ENCODE results near the gene TMEM131L.
"Not testable (repeated sequence)": the region's sequence is repeated elsewhere in the genome, so short reads cannot be mapped to it uniquely, and the experiment has no call there.

The TMEM131L gene

GRCh38 chr4:153466081-153466948, at the start of gene TMEM131L:
Gene TMEM131L (plus strand): TSS chr4:153466360. CDS start chr4:153466398, 38 bp downstream.
- Mint-ChIP-seq H3K9me3 (ENCODE audit: low read depth) (no peaks in the 10 kb centered on the region), H3K4me3 (peak within 1 kb of the TSS; percentile 94), H3K27me3 (no peaks in the 10 kb centered on the region), H3K36me3 (peaks cover 13% of the 10 kb centered on the region), H3K27ac (peak within 1 kb of the TSS; percentile 93), H3K4me1 (ENCODE audit: low read depth) (peaks cover 46% of the 10 kb centered on the region)

- not testable (repeated sequence) for H3K4me3 Mint-ChIP-seq; H3K27me3 Mint-ChIP-seq; H3K27ac Mint-ChIP-seq; H3K36me3 Mint-ChIP-seq; H3K4me1 Mint-ChIP-seq (ENCODE audit: low read depth); H3K9me3 Mint-ChIP-seq (ENCODE audit: low read depth)
Observed at GRCh38 chr4:153416456-153416855, 49.7 kb upstream of the TMEM131L start.

- Mint-ChIP-seq H3K4me3 (no peak overlapping the region), H3K9me3 (ENCODE audit: low read depth) (no peaks in the 10 kb centered on the region), H3K27me3 (no peaks in the 10 kb centered on the region)
Observed at GRCh38 chr4:153418121-153418520, 48.0 kb upstream of the TMEM131L start.

GRCh38 chr4:153418558-153418957, 47.6 kb upstream of the TMEM131L start:
- H3K27ac Mint-ChIP-seq = no peak overlapping the region
- no peaks in the 10 kb centered on the region for H3K27me3 Mint-ChIP-seq
- no peaks in the 10 kb centered on the region for H3K36me3 Mint-ChIP-seq
- no peaks in the 10 kb centered on the region for H3K9me3 Mint-ChIP-seq (ENCODE audit: low read depth)
- peaks cover 3% of the 10 kb centered on the region for H3K4me1 Mint-ChIP-seq (ENCODE audit: low read depth)
- H3K4me3 Mint-ChIP-seq = no peak overlapping the region

More at GRCh38 chr4:153418121-153418520, 48.0 kb upstream of the TMEM131L start:
- Mint-ChIP-seq H3K36me3 (no peaks in the 10 kb centered on the region), H3K27ac (no peak overlapping the region), H3K4me1 (ENCODE audit: low read depth) (peaks cover 3% of the 10 kb centered on the region)

GRCh38 chr4:153419029-153419428, 47.1 kb upstream of the TMEM131L start:
- Mint-ChIP-seq H3K4me3 (no peak overlapping the region), H3K27me3 (no peaks in the 10 kb centered on the region), H3K4me1 (ENCODE audit: low read depth) (peaks cover 3% of the 10 kb centered on the region), H3K27ac (peak overlapping the region; percentile 59), H3K36me3 (no peaks in the 10 kb centered on the region), H3K9me3 (ENCODE audit: low read depth) (no peaks in the 10 kb centered on the region)

- Mint-ChIP-seq H3K27ac (no peak overlapping the region), H3K36me3 (no peaks in the 10 kb centered on the region), H3K4me3 (no peak overlapping the region), H3K27me3 (no peaks in the 10 kb centered on the region), H3K4me1 (ENCODE audit: low read depth) (peaks cover 7% of the 10 kb centered on the region), H3K9me3 (ENCODE audit: low read depth) (no peaks in the 10 kb centered on the region)
Observed at GRCh38 chr4:153419673-153420278, 46.4 kb upstream of the TMEM131L start.

GRCh38 chr4:153420361-153420760, 45.8 kb upstream of the TMEM131L start:
- H3K36me3 Mint-ChIP-seq = no peaks in the 10 kb centered on the region
- H3K27ac Mint-ChIP-seq = no peak overlapping the region
- H3K4me3 Mint-ChIP-seq = no peak overlapping the region
- no peaks in the 10 kb centered on the region for H3K9me3 Mint-ChIP-seq (ENCODE audit: low read depth)
- H3K4me1 Mint-ChIP-seq (ENCODE audit: low read depth) = peaks cover 7% of the 10 kb centered on the region
- H3K27me3 Mint-ChIP-seq = no peaks in the 10 kb centered on the region

- peaks cover 17% of the 10 kb centered on the region for H3K4me1 Mint-ChIP-seq (ENCODE audit: low read depth)
Observed at GRCh38 chr4:153421941-153422340, 44.2 kb upstream of the TMEM131L start.

GRCh38 chr4:153426207-153426885, 39.8 kb upstream of the TMEM131L start:
- peak overlapping the region; percentile 76 for H3K27ac Mint-ChIP-seq
- peaks cover 3% of the 10 kb centered on the region for H3K36me3 Mint-ChIP-seq
- no peaks in the 10 kb centered on the region for H3K9me3 Mint-ChIP-seq (ENCODE audit: low read depth)
- H3K4me1 Mint-ChIP-seq (ENCODE audit: low read depth) = peaks cover 57% of the 10 kb centered on the region
- H3K4me3 Mint-ChIP-seq = peak overlapping the region; percentile 53
- H3K27me3 Mint-ChIP-seq = no peaks in the 10 kb centered on the region

More at GRCh38 chr4:153421941-153422340, 44.2 kb upstream of the TMEM131L start:
- H3K27me3 Mint-ChIP-seq = no peaks in the 10 kb centered on the region
- H3K9me3 Mint-ChIP-seq (ENCODE audit: low read depth) = no peaks in the 10 kb centered on the region
- H3K4me3 Mint-ChIP-seq = no peak overlapping the region
- no peak overlapping the region for H3K27ac Mint-ChIP-seq
- no peaks in the 10 kb centered on the region for H3K36me3 Mint-ChIP-seq

- peaks cover 60% of the 10 kb centered on the region for H3K4me1 Mint-ChIP-seq (ENCODE audit: low read depth)
- peak overlapping the region; percentile 76 for H3K27ac Mint-ChIP-seq
- H3K4me3 Mint-ChIP-seq = no peak overlapping the region
- no peaks in the 10 kb centered on the region for H3K9me3 Mint-ChIP-seq (ENCODE audit: low read depth)
- no peaks in the 10 kb centered on the region for H3K27me3 Mint-ChIP-seq
- H3K36me3 Mint-ChIP-seq = peaks cover 3% of the 10 kb centered on the region
Observed at GRCh38 chr4:153427363-153428071, 38.6 kb upstream of the TMEM131L start.

GRCh38 chr4:153428941-153429475, 37.2 kb upstream of the TMEM131L start:
- peaks cover 72% of the 10 kb centered on the region for H3K4me1 Mint-ChIP-seq (ENCODE audit: low read depth)
- peak overlapping the region; percentile 48 for H3K4me3 Mint-ChIP-seq
- H3K36me3 Mint-ChIP-seq = peaks cover 3% of the 10 kb centered on the region
- no peaks in the 10 kb centered on the region for H3K27me3 Mint-ChIP-seq
- H3K27ac Mint-ChIP-seq = peak overlapping the region; percentile 38
- H3K9me3 Mint-ChIP-seq (ENCODE audit: low read depth) = no peaks in the 10 kb centered on the region

- Mint-ChIP-seq H3K9me3 (ENCODE audit: low read depth) (no peaks in the 10 kb centered on the region), H3K4me1 (ENCODE audit: low read depth) (peaks cover 66% of the 10 kb centered on the region), H3K4me3 (peak overlapping the region; percentile 88), H3K36me3 (no peaks in the 10 kb centered on the region), H3K27ac (peak overlapping the region; percentile 95), H3K27me3 (no peaks in the 10 kb centered on the region)
Observed at GRCh38 chr4:153432965-153433753, 33.0 kb upstream of the TMEM131L start.

- H3K4me1 Mint-ChIP-seq (ENCODE audit: low read depth) = peaks cover 66% of the 10 kb centered on the region
- peak overlapping the region; percentile 95 for H3K27ac Mint-ChIP-seq
- no peaks in the 10 kb centered on the region for H3K36me3 Mint-ChIP-seq
- no peaks in the 10 kb centered on the region for H3K27me3 Mint-ChIP-seq
- peak overlapping the region; percentile 88 for H3K4me3 Mint-ChIP-seq
- no peaks in the 10 kb centered on the region for H3K9me3 Mint-ChIP-seq (ENCODE audit: low read depth)
Observed at GRCh38 chr4:153433754-153434105, 32.4 kb upstream of the TMEM131L start.

- peaks cover 66% of the 10 kb centered on the region for H3K4me1 Mint-ChIP-seq (ENCODE audit: low read depth)
- peak overlapping the region; percentile 88 for H3K4me3 Mint-ChIP-seq
- H3K27ac Mint-ChIP-seq = peak overlapping the region; percentile 95
- no peaks in the 10 kb centered on the region for H3K9me3 Mint-ChIP-seq (ENCODE audit: low read depth)
- no peaks in the 10 kb centered on the region for H3K27me3 Mint-ChIP-seq
- H3K36me3 Mint-ChIP-seq = no peaks in the 10 kb centered on the region
Observed at GRCh38 chr4:153434190-153434589, 32.0 kb upstream of the TMEM131L start.

All from activated naive CD8-positive, alpha-beta T cell (primary cell).